Activated naive CD8-positive, alpha-beta T cell treated with anti-CD3 and anti-CD28 coated beads for 36 hours (primary cell): ENCODE results near the gene TMEM89. TPM values are rescaled to one million over a fixed set of nuclear protein-coding genes. Genes with fewer than 3 reads are reported as not detected.

ENCODE experiments used
- DNase-seq: peaks from one replicate; pipeline ENCODE4 v3.0.0; 2021
- H3K27ac Mint-ChIP-seq: one replicate; pipeline ENCODE4 v1.8.0; 2022; ENCODE audit warnings: mild to moderate bottlenecking, moderate library complexity, mixed read lengths
- H3K27me3 Mint-ChIP-seq: one replicate; pipeline ENCODE4 v1.8.0; 2022; ENCODE audit warnings: mild to moderate bottlenecking, mixed read lengths
- H3K36me3 Mint-ChIP-seq: one replicate; pipeline ENCODE4 v1.8.0; 2021; ENCODE audit warnings: mild to moderate bottlenecking, mixed read lengths
- H3K4me1 Mint-ChIP-seq: one replicate; pipeline ENCODE4 v1.8.0; 2021; ENCODE audit warnings: mixed read lengths
- H3K4me3 Mint-ChIP-seq: one replicate; pipeline ENCODE4 v1.8.0; 2022; ENCODE audit warnings: mild to moderate bottlenecking, moderate library complexity, mixed read lengths
- H3K9me3 Mint-ChIP-seq: one replicate; pipeline ENCODE4 v1.8.0; 2022; ENCODE audit warnings: mixed read lengths
- total RNA-seq, 2 experiments: library from RNA; stranded (reverse); gene quantifications; one replicate each; pipeline ENCODE4 v1.2.3, GENCODE V29; 2021

TMEM89 gene
- not detected for total RNA-seq

- Mint-ChIP-seq H3K4me1 (no peaks in the 10 kb centered on the region), H3K27me3 (no peaks in the 10 kb centered on the region), H3K9me3 (peaks cover 15% of the 10 kb centered on the region), H3K27ac (no peak within 1 kb of the TSS), H3K36me3 (peaks cover 9% of the 10 kb centered on the region), H3K4me3 (no peak within 1 kb of the TSS)
- DNase-seq = no peak
Measured at GRCh38 chr3:48621461-48621869, at the start of gene TMEM89. TSS of gene TMEM89 (minus strand) at chr3:48621769. CDS start at chr3:48621756, 13 bp downstream.

- H3K9me3 Mint-ChIP-seq = no peaks in the 10 kb centered on the region
Measured at GRCh38 chr3:48664929-48665328, 43.4 kb upstream of the TMEM89 start.

GRCh38 chr3:48664313-48664644 is 42.7 kb upstream of the TMEM89 start:
- no peak overlapping the region for H3K27ac Mint-ChIP-seq
- H3K36me3 Mint-ChIP-seq = peaks cover 6% of the 10 kb centered on the region
- no peak overlapping the region for H3K4me3 Mint-ChIP-seq
- DNase-seq = no peak
- H3K27me3 Mint-ChIP-seq = peaks cover 43% of the 10 kb centered on the region
- H3K9me3 Mint-ChIP-seq = no peaks in the 10 kb centered on the region
- H3K4me1 Mint-ChIP-seq = peaks cover 11% of the 10 kb centered on the region

More at GRCh38 chr3:48664929-48665328, 43.4 kb upstream of the TMEM89 start:
- Mint-ChIP-seq H3K27ac (no peak overlapping the region), H3K27me3 (peaks cover 39% of the 10 kb centered on the region), H3K4me3 (no peak overlapping the region), H3K4me1 (peaks cover 11% of the 10 kb centered on the region), H3K36me3 (peaks cover 8% of the 10 kb centered on the region)
- no peak for DNase-seq

DNA sequence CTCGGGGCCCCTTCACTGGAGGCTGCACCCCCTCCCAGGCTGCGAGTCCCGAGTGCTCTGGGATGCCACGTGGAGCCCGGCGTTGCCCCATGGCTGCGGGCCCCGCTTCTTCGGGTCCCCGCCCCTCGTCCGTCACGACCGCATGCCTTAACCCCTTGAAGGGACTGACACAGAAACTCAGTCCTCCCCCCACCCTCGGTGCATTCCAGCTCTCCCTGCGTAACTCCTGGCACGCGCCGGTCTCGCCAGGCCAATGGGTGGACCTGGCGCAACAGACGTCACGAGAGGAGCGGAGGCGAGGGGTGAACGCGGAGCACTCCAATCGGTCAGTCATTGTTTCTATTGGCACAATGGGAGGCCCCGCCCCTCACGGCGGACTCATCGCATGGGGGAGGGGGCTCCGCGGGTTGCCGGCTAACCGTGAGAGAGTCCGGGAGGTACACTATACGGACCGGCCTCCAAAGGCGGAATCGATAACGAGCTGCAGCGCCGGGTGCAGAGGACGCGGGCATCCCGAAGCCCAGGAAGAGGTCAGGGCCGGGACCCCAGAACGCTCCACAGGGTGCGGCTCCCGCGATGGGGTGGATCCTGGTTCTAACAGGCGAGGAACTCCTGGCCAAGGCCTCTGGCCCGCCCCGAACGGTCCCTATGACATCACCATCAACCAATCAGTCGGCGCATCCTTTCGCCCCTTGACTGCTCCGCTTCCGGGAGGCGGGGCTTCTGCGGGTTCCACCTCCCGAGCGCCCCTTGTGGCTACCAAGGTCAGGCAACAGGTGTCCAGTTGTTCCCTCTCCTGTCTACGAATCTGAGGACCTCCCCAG is 42.1 kb upstream of the TMEM89 start:
- Mint-ChIP-seq H3K27ac (peak overlapping the region; percentile 84), H3K27me3 (peaks cover 43% of the 10 kb centered on the region), H3K4me1 (peaks cover 11% of the 10 kb centered on the region), H3K36me3 (peaks cover 6% of the 10 kb centered on the region), H3K9me3 (no peaks in the 10 kb centered on the region), H3K4me3 (peak overlapping the region; percentile 83)
- DNase-seq = peak; percentile 91

- peaks cover 5% of the 10 kb centered on the region for H3K36me3 Mint-ChIP-seq
- H3K4me1 Mint-ChIP-seq = peaks cover 11% of the 10 kb centered on the region
- H3K9me3 Mint-ChIP-seq = no peaks in the 10 kb centered on the region
- peak; percentile 73 for DNase-seq
- H3K27ac Mint-ChIP-seq = peak within 1 kb of the TSS; percentile 84
- H3K4me3 Mint-ChIP-seq = peak within 1 kb of the TSS; percentile 83
- H3K27me3 Mint-ChIP-seq = peaks cover 43% of the 10 kb centered on the region
Measured at GRCh38 chr3:48662753-48663488, 41.4 kb upstream of the TMEM89 start, which contains the start of gene CELSR3. TSS of gene CELSR3 (minus strand) at chr3:48662886. CDS start at chr3:48662634, 252 bp downstream.

DNA sequence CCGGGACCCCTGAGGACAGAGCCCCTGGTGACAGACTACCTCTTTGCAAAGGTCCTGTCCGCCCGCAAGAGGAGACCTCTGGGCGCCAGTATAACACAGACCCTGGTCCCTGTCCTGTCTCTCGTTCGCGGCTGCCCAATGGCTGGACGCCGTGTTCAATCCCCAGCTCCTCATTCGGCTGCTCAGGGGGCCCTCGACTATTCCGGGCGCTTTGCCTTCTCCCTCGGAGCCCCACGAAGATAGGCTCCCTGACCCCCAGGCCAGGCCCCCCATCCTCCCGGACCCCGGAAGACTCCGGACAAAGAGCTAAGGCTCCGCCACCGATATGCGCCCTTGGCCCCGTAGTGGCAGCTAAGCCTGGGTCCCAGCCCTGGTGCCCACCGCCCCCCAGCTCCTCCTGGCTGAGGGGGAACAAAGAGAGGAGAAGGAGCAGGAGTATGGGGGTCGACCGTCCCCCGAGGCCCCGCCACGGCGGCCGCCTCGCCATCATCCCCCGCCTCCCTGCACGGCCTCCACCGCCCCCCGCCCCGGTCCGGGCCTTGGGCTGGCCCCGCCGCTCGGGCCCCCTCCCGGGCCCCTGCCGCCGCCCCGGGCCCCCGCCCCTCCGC is 40.7 kb upstream of the TMEM89 start:
- H3K27me3 Mint-ChIP-seq = peaks cover 43% of the 10 kb centered on the region
- H3K4me1 Mint-ChIP-seq = peaks cover 14% of the 10 kb centered on the region
- DNase-seq = no peak
- no peak overlapping the region for H3K27ac Mint-ChIP-seq
- H3K4me3 Mint-ChIP-seq = no peak overlapping the region
- peaks cover 4% of the 10 kb centered on the region for H3K36me3 Mint-ChIP-seq
- H3K9me3 Mint-ChIP-seq = no peaks in the 10 kb centered on the region

DNA sequence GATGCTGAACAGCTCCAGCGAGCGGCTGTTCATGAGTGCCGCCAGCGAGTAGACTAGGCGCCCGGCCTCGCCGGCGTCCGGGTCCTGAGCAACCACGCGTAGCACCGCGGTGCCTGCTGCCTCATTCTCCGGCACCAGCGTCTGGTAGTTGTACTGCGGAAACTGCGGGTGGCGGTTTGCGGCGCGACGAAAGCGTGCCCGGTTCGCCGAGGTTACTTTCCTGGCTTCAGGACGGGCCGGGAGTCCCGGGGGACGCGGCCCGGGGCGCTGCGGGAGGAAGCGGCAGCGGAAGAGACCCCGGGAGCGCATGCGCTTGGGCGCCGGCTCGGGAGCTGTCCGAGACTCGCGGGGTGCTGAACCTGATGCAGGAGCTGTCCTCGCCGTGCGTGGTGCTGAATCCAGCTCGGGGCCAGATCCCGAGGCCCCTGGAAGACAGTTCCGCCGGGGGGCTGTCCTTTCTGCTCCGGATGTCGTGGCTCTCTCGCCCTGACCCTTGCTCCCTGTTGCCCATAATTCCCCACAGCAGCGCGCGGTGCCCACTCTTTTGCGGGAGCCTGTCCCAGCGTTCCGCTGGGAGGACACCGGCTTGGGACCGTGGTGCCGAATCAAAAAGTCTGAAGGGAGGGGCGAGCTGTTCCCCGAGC is 40.1 kb upstream of the TMEM89 start:
- Mint-ChIP-seq H3K9me3 (no peaks in the 10 kb centered on the region), H3K27ac (no peak overlapping the region), H3K36me3 (peaks cover 7% of the 10 kb centered on the region), H3K4me1 (peaks cover 14% of the 10 kb centered on the region), H3K4me3 (peak overlapping the region; percentile 34), H3K27me3 (peaks cover 43% of the 10 kb centered on the region)
- DNase-seq = peak; percentile 77

DNA sequence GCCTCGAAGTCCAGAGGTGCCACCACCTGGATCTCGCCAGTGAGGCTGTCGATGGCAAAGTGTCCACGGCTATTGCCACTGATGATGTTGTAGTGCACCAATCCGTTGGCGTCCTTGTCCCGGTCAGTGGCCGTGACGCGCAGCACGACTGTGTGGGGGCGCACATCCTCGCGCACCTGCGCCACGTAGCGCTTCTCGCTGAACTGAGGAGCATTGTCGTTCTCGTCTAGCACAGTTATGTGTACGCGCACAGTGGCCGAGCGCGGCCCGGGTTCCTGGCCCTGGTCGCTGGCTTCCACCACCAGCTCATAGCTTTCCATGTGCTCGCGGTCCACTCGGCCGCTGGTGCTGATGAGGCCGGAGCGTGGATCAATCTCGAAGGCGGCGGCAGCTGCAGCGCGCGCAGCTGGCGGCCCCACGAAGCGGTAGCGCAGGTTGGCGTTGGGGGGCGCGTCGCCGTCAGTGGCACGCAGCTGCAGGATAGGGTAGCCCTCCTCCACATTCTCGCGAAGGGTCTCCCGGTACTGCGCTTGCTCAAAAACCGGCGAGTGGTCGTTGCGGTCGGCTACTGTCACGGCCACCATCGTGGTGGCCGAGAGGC is 39.3 kb upstream of the TMEM89 start:
- H3K4me1 Mint-ChIP-seq = peaks cover 14% of the 10 kb centered on the region
- H3K36me3 Mint-ChIP-seq = peaks cover 8% of the 10 kb centered on the region
- peaks cover 43% of the 10 kb centered on the region for H3K27me3 Mint-ChIP-seq
- H3K27ac Mint-ChIP-seq = no peak overlapping the region
- no peaks in the 10 kb centered on the region for H3K9me3 Mint-ChIP-seq
- no peak for DNase-seq
- H3K4me3 Mint-ChIP-seq = no peak overlapping the region

DNA sequence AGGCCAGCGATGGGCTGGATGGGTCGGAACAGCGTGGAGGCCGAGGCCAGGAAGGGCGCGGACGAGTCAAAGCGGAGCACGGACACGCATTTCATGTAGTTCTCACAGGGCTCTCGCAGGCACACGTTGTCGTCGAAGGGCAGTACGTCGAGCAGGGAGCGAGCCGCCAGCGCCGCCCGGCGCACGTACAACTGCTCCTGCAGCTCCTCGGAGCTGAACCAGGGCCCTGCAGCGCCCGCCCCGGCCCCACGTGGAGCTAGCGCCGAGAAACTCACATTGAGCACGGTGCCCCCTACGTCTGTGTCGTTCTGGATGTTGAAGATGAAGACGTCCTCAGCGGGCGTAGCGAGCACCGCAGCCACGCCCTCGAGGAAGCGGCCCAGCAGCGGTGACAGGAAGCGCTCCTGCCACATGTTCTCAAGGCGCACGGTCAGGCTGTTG is 35.3 kb upstream of the TMEM89 start:
- peak overlapping the region; percentile 86 for H3K27ac Mint-ChIP-seq

DNA sequence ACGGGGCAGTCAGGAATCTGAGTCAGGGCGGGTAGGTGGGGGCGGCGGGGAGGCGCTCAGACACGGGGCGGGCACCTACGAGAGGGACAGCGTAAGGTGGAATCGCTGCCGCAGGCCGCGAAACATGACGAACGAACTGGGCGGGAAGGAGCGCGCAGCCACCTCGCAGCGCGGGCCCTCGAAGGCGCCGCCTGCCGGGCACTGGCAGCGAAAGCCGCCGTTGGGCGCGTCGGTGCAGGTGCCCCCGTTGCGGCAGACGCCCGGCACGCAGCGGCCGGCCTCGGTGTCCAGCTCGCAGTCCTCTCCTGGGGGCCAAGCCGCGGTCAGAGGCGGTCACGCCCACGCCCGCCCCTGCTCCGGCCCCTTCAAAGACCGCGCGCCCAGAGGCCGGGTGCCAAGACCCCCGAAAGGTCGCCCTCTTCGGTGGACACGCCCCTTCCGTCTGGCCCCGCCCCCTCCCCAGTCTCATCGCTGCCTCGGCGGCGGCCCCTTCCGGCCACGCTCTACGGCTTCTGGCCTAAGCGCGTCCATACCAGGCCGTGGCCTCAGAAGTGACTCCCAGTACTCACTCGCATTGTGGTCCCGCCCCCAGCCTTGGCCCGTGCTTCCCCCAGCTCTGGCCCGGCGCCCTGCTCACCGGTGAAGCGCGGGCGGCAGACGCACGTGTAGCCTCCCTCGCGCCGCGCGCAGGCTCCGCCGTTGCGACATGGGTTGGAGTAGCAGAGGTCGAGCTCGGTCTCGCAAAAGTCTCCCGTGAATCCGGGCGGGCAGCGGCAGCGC is 34.7 kb upstream of the TMEM89 start:
- Mint-ChIP-seq H3K4me3 (peak overlapping the region; percentile 83), H3K27me3 (peaks cover 14% of the 10 kb centered on the region), H3K36me3 (peaks cover 19% of the 10 kb centered on the region), H3K27ac (peak overlapping the region; percentile 91), H3K4me1 (peaks cover 10% of the 10 kb centered on the region), H3K9me3 (no peaks in the 10 kb centered on the region)
- peak; percentile 92 for DNase-seq

More for the DNA sequence above, 35.3 kb upstream of the TMEM89 start:
- H3K36me3 Mint-ChIP-seq = peaks cover 19% of the 10 kb centered on the region
- H3K4me1 Mint-ChIP-seq = peaks cover 11% of the 10 kb centered on the region
- H3K27me3 Mint-ChIP-seq = peaks cover 20% of the 10 kb centered on the region
- peak; percentile 55 for DNase-seq
- H3K4me3 Mint-ChIP-seq = peak overlapping the region; percentile 80
- H3K9me3 Mint-ChIP-seq = no peaks in the 10 kb centered on the region

- Mint-ChIP-seq H3K27me3 (peaks cover 9% of the 10 kb centered on the region), H3K9me3 (no peaks in the 10 kb centered on the region), H3K27ac (peak overlapping the region; percentile 91), H3K4me1 (peaks cover 10% of the 10 kb centered on the region), H3K4me3 (peak overlapping the region; percentile 83), H3K36me3 (peaks cover 19% of the 10 kb centered on the region)
- peak; percentile 72 for DNase-seq
Measured at GRCh38 chr3:48655606-48656005, 34.0 kb upstream of the TMEM89 start.

GRCh38 chr3:48655063-48655462 is 33.5 kb upstream of the TMEM89 start:
- no peaks in the 10 kb centered on the region for H3K9me3 Mint-ChIP-seq
- H3K27ac Mint-ChIP-seq = peak overlapping the region; percentile 91
- H3K36me3 Mint-ChIP-seq = peaks cover 19% of the 10 kb centered on the region
- H3K27me3 Mint-ChIP-seq = peaks cover 6% of the 10 kb centered on the region
- H3K4me1 Mint-ChIP-seq = peaks cover 10% of the 10 kb centered on the region
- H3K4me3 Mint-ChIP-seq = peak overlapping the region; percentile 83
- no peak for DNase-seq

DNA sequence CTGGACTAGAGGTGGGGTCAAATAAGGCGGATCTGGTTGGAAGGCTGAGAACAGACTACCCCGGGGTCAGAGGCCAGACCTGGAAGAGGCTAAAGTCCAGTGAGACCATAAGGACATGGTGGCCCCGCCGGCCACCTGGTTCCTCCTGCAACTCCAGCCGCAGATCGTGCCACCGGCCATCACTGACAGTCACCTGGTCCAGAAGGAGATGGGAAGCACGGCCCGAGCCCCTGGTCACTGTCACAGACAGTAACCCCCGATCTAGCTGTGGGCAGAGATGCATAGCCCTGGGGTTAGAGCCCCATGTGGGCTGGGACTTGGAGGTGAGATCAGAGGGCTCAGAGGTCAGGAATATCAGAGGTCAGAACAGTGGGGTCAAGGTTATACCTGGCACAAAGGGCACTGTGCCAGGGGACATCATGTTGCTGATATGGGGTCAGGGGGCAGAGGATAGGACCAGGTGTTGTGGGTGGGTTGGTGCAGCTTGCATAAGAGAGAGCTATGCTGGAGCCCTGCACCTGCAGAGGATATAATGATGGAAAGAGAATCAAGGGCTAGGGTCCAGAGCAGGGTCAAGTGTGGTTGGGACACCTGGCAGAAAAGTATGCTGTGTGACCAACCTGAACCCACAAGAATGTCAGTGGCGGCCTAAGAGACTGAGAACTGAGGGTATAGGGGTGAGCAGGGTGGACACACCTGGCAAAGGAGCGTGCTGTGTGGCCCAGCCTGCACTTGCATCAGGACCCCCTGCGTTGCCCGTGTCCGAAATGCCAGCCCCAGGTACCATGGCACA is 31.6 kb upstream of the TMEM89 start:
- H3K4me1 Mint-ChIP-seq = peaks cover 10% of the 10 kb centered on the region
- no peaks in the 10 kb centered on the region for H3K27me3 Mint-ChIP-seq
- no peak overlapping the region for H3K27ac Mint-ChIP-seq
- peaks cover 19% of the 10 kb centered on the region for H3K36me3 Mint-ChIP-seq
- H3K9me3 Mint-ChIP-seq = no peaks in the 10 kb centered on the region
- DNase-seq = no peak
- no peak overlapping the region for H3K4me3 Mint-ChIP-seq
